Lung (tissue), 12 donors: ENCODE results near the gene SIDT2. TPM values are rescaled to one million over a fixed set of nuclear protein-coding genes. Genes with fewer than 3 reads are reported as not detected.

Source experiments
- ATAC-seq: fragments of 200-7000 bp; cut with Tn5 transposase; one replicate; pipeline ENCODE4 v1.9.1; 2020; ENCODE audit warnings: moderate number of reproducible peaks; ENCODE audit not compliant: insufficient read depth, low FRiP score
- DNase-seq, 3 donors: peaks; one replicate each; pipeline ENCODE4 v3.0.0-alpha.2; 2013 to 2017
- H3K27ac ChIP-seq, 2 donors: one replicate each; pipeline ENCODE4 v1.5.1; 2013; ENCODE audit warnings: mild to moderate bottlenecking in 2 of 2, moderate library complexity in 2 of 2, control low read depth in 1 of 2, inconsistent platforms in 1 of 2, low read depth in 1 of 2, low read length in 1 of 2
- H3K27me3 ChIP-seq, 3 donors: one replicate each; pipeline ENCODE4 v1.5.1; 2013; ENCODE audit warnings: low read length in 2 of 3; ENCODE audit not compliant: control insufficient read depth in 3 of 3, insufficient read depth in 3 of 3
- H3K36me3 ChIP-seq, 4 donors: one replicate each; pipeline ENCODE4 v1.5.1; 2013; ENCODE audit warnings: low read length in 4 of 4, mild to moderate bottlenecking in 1 of 4, moderate library complexity in 1 of 4; ENCODE audit not compliant: control insufficient read depth in 4 of 4, insufficient read depth in 4 of 4
- H3K4me1 ChIP-seq, 5 donors: one replicate each; pipeline ENCODE4 v1.5.1; 2013; ENCODE audit warnings: low read length in 5 of 5, mild to moderate bottlenecking in 2 of 5, moderate library complexity in 1 of 5; ENCODE audit not compliant: control insufficient read depth in 5 of 5, insufficient read depth in 5 of 5
- H3K4me3 ChIP-seq: one replicate; pipeline ENCODE4 v1.5.1; 2013; ENCODE audit warnings: mild to moderate bottlenecking, control low read depth, moderate library complexity
- H3K9ac ChIP-seq, 2 donors: one replicate each; pipeline ENCODE4 v1.5.1; 2013; ENCODE audit warnings: low read length in 2 of 2, control low read depth in 1 of 2; ENCODE audit not compliant: insufficient read depth in 1 of 2
- H3K9me3 ChIP-seq, 4 donors: one replicate each; pipeline ENCODE4 v1.5.1; 2013; ENCODE audit warnings: low read length in 3 of 4, mild to moderate bottlenecking in 1 of 4, moderate library complexity in 1 of 4; ENCODE audit not compliant: control insufficient read depth in 4 of 4, insufficient read depth in 3 of 4
- CTCF ChIP-seq: IDR thresholded peaks from 2 replicates; pipeline ENCODE4 v1.5.1; 2012; ENCODE audit warnings: mild to moderate bottlenecking; ENCODE audit errors: control extremely low read depth, extremely low read depth
- WGBS, 2 donors: extraction: QIAGEN DNeasy Blood & Tissue Kit; methylation state at CpG; one replicate each; pipeline ENCODE4 v1.1.7; 2013; 5-methylcytosine and 5-hydroxymethylcytosine counted together
- polyA plus RNA-seq, 2 donors: library from polyadenylated mRNA; stranded (reverse); fragments of 200-250 nt; gene quantifications; one replicate each; pipeline ENCODE4 v1.2.1, GENCODE V29; 2013
- total RNA-seq, 2 donors: library from RNA; depleted of rRNA in 1 of 2; stranded (reverse); fragments of >200 nt in 1 of 2; gene quantifications; one replicate each; pipeline ENCODE4 v1.2.1, GENCODE V29; 2014 to 2021
- donor health status: control.
- donor health status: control.
- donor health status: Bipolar disorder and iron deficiency.
- donor health status: healthy.
- donor health status: DM: yes; HTN: yes; CAD: no.

SIDT2 gene
- total and polyA plus RNA-seq, 4 donors = 25.4 to 84.8 (median 38.4) TPM

DNA sequence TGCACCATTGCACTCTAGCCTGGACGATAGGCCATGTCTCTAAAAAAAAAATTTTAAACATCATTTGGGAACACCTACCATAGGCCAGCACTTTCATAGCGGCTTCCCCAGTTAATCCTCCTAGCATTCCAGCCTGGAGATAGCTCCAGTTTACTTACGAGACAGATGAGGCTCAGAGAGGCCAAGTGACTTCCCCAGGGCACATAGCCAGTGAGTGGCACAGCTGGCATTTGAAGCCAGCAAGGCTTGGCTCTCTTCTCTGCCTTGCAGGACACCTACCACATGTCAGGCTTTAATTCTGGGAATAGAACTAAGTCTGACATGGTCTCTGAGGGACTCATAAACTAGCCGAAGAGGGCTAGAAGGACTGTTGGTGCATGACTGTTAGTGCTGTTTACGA is 15.7 kb downstream of the SIDT2 start:
- ATAC-seq = no peak
- Histone ChIP-seq H3K9me3 (no peaks in the 10 kb centered on the region), H3K4me3 (no peak overlapping the region), H3K9ac (no peak overlapping the region), H3K27me3 (no peaks in the 10 kb centered on the region), H3K27ac (no peak overlapping the region), H3K36me3 (peaks cover 4 to 49% (median 11%) of the 10 kb centered on the region in 4 donors), H3K4me1 (peaks cover 0 to 10% (median 0%) of the 10 kb centered on the region in 5 donors)
- TF ChIP-seq CTCF = no peak
- no peak for DNase-seq
- 88 to 93% methylated on average over 5 of the region's 5 CpGs for WGBS, 2 donors

DNA sequence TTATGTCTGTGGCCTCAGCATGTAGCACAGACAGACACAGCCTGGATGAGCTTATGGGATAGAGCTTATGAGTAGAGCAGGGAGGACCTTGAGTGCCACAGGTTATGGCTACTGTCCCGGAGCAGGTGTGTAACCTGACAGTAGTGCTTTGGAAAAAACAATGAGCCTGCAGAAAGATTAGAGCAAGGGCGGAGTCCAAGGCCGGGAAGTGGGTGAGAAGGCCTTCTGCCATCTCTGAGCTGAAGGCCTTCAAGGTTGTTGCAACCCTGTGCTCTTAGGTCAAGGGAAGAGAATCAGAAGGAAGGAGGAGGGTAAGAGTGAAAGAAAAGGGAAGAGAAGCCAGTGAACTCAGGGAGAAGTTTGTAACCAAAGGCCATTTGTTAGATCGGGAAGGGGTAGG is 16.7 kb downstream of the SIDT2 start:
- H3K36me3 ChIP-seq = peaks cover 4 to 39% (median 10%) of the 10 kb centered on the region in 4 donors
- WGBS, 2 donors = 84 to 85% methylated on average over 4 of the region's 4 CpGs
- no peaks in the 10 kb centered on the region for H3K9me3 ChIP-seq
- ATAC-seq (no peak), DNase-seq (no peak)
- H3K27ac ChIP-seq = peak overlapping the region in 1 of 2 donors; percentile 38
- no peak overlapping the region for H3K9ac ChIP-seq
- H3K4me1 ChIP-seq = peaks cover 0 to 12% (median 0%) of the 10 kb centered on the region in 5 donors
- no peak overlapping the region for H3K4me3 ChIP-seq
- TF ChIP-seq CTCF = no peak
- H3K27me3 ChIP-seq = no peaks in the 10 kb centered on the region

- H3K36me3 ChIP-seq = peaks cover 0 to 35% (median 8%) of the 10 kb centered on the region in 4 donors
Observed at GRCh38 chr11:117195761-117196160, 17.2 kb downstream of the SIDT2 start.

More at GRCh38 chr11:117195761-117196160, 17.2 kb downstream of the SIDT2 start:
- Histone ChIP-seq H3K4me1 (peaks cover 0 to 12% (median 0%) of the 10 kb centered on the region in 5 donors), H3K4me3 (no peak overlapping the region), H3K27me3 (no peaks in the 10 kb centered on the region), H3K9me3 (no peaks in the 10 kb centered on the region), H3K9ac (no peak overlapping the region), H3K27ac (no peak overlapping the region)
- no peak for TF ChIP-seq CTCF
- ATAC-seq (no peak), DNase-seq (no peak)
- 83 to 84% methylated on average over 19 of the region's 19 CpGs for WGBS, 2 donors
